H7 (cell line): Measurements from ENCODE around the gene ASB1. TPM values are rescaled to one million over a fixed set of nuclear protein-coding genes. Genes with fewer than 3 reads are reported as not detected.

Experiments
- DNase-seq: peaks from one replicate; pipeline ENCODE4 v3.0.0; 2012
- H3K27me3 ChIP-seq: 2 replicates; pipeline ENCODE4 v1.6.0; 2011; ENCODE audit warnings: mild to moderate bottlenecking, low read length; ENCODE audit not compliant: control insufficient read depth, insufficient read depth
- H3K36me3 ChIP-seq: replicated peaks from 2 replicates; pipeline ENCODE4 v1.5.1; 2011; ENCODE audit warnings: low read length; ENCODE audit not compliant: control insufficient read depth, insufficient read depth
- H3K4me3 ChIP-seq: 2 replicates; pipeline ENCODE4 v1.5.1; 2011; ENCODE audit warnings: low read depth, mild to moderate bottlenecking, control low read depth, low read length, moderate library complexity; ENCODE audit not compliant: insufficient read depth
- total RNA-seq: library from RNA; depleted of rRNA; stranded (reverse); fragments of >200 nt; shearing (Covaris generic); gene quantifications from 2 replicates; pipeline ENCODE4 v1.2.3, GENCODE V29; 2014

The ASB1 gene
- total RNA-seq, 1 experiment from 2014 or later: 26.5 TPM

- DNase-seq: no peak
- no peak overlapping the region for H3K4me3 ChIP-seq
These were observed 3.0 kb upstream of the ASB1 start for GRCh38 chr2:238423561-238424312.

GRCh38 chr2:238424313-238424700, 2.4 kb upstream of the ASB1 start:
- DNase-seq: no peak
- no peaks in the 10 kb centered on the region for H3K36me3 ChIP-seq
- H3K4me3 ChIP-seq: no peak overlapping the region
- no peaks in the 10 kb centered on the region for H3K27me3 ChIP-seq

More at GRCh38 chr2:238423561-238424312, 3.0 kb upstream of the ASB1 start:
- no peaks in the 10 kb centered on the region for H3K27me3 ChIP-seq
- no peaks in the 10 kb centered on the region for H3K36me3 ChIP-seq

GRCh38 chr2:238425505-238425978, 1.2 kb upstream of the ASB1 start:
- DNase-seq: no peak
- Histone ChIP-seq H3K4me3 (peak overlapping the region; percentile 95), H3K27me3 (no peaks in the 10 kb centered on the region)

GRCh38 chr2:238425979-238426567, 654 bp upstream of the ASB1 start:
- Histone ChIP-seq H3K27me3 (no peaks in the 10 kb centered on the region), H3K36me3 (peaks cover 4% of the 10 kb centered on the region), H3K4me3 (peak overlapping the region; percentile 95)
- DNase-seq: peak; percentile 82

More at GRCh38 chr2:238425505-238425978, 1.2 kb upstream of the ASB1 start:
- H3K36me3 ChIP-seq: peaks cover 1% of the 10 kb centered on the region; the same call in 1 of the 2 replicates

DNA sequence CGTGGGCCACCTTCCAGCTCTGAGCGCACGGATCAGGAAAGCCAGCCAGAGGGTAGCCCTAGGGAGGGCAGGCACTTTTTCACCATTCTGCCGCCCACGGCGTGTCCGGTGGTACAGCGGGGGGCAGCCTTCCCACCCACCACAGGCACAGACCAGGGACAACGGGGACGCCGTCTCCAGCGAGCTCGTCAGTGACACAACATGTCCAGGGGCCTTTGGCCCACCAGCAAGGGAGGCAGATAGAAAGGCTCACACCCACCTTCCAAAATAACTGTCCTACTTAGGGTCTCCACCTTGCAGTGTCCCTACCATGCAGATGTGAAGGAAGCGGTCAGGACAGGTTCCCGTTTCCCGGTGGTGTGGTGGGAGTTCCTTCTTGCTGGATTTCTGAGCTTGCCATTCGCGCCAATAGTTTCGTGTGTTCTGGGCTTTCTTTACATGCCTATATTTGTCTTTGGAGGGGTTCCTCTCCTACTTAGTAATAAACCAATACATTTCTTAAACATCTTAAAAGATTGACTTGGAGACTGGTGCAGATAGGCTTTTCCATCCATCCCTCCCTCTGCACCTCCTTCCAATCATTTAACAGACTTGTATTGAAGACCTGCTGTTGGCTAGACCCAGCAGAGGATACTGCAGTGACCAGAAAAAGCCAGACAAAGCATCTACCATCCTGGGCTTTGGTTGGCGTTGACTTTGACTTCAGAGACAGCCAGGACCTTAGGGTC, 872 bp downstream of the ASB1 start:
- peak; percentile 56 for DNase-seq
- H3K4me3 ChIP-seq: peak overlapping the region; percentile 95
- no peaks in the 10 kb centered on the region for H3K27me3 ChIP-seq
- H3K36me3 ChIP-seq: peaks cover 4% of the 10 kb centered on the region

DNA sequence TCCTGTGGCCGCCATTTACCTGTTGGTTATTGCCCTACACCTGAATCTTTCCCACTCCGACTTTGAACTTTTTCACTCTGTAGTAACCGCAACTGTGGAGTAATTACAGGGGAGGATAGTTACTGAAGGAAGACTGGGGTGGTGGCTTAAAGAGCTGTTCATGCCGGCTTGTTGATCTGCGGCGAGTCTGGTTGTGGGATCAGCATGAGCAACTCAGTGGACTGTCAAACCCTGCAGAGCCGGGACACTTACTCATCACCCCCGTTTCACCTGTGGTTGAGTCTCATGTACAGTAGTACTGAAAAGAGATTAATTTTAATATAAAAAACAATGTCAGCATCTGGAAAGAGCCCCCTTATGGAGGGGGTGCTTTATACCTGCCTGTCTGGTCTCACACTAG, 2.1 kb downstream of the ASB1 start:
- H3K4me3 ChIP-seq: no peak overlapping the region
- no peaks in the 10 kb centered on the region for H3K27me3 ChIP-seq
- no peak for DNase-seq
- H3K36me3 ChIP-seq: peaks cover 9% of the 10 kb centered on the region

DNA sequence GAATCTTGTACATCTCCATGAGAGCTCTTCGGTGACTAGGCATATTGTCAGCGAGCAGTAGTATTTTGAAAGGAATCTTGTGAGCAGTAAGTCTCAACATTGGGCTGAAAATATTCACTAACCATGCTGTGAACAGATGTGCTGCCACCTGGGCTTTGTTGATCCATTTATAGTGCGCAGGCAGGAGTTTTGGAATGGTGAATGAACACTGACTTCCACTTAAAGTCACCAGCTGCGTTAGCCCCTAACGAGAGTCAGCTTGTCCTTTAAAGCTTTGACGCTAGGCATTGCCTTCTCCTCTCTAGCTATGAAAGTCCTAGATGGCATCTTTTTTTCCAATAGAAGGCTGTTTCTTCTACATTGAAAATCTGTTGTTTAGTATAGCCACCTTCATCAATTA, 4.1 kb downstream of the ASB1 start:
- Histone ChIP-seq H3K27me3 (no peaks in the 10 kb centered on the region), H3K36me3 (peaks cover 11% of the 10 kb centered on the region), H3K4me3 (no peak overlapping the region)
- no peak for DNase-seq

DNA sequence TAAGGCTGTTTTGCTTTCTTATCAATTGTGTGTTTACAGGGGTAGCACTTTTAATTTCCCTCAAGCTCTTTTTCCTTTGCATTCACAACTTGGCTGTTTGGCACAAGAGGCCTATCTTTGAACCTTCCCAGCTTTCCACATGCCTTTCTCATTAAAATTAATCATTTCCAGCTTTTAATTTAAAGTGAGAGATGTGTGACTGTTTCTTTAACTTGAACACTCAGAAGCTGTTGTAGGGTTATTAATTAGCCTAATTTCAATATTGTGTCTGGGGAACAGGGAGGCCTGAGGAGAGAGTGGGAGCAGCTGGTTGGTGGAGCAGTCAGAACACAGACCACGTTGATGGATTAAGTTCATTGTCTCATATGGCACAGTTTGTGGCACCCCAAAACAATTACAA, 4.7 kb downstream of the ASB1 start:
- DNase-seq: no peak
- no peaks in the 10 kb centered on the region for H3K27me3 ChIP-seq
- H3K4me3 ChIP-seq: no peak overlapping the region
- H3K36me3 ChIP-seq: peaks cover 11% of the 10 kb centered on the region

GRCh38 chr2:238433300-238433915, 6.7 kb downstream of the ASB1 start:
- no peak overlapping the region for H3K4me3 ChIP-seq

GRCh38 chr2:238433941-238434845, 7.5 kb downstream of the ASB1 start:
- Histone ChIP-seq H3K36me3 (peaks cover 14% of the 10 kb centered on the region), H3K27me3 (no peaks in the 10 kb centered on the region), H3K4me3 (no peak overlapping the region)
- DNase-seq: no peak

More at GRCh38 chr2:238433300-238433915, 6.7 kb downstream of the ASB1 start:
- no peak for DNase-seq
- H3K27me3 ChIP-seq: no peaks in the 10 kb centered on the region
- peaks cover 13% of the 10 kb centered on the region for H3K36me3 ChIP-seq

DNA sequence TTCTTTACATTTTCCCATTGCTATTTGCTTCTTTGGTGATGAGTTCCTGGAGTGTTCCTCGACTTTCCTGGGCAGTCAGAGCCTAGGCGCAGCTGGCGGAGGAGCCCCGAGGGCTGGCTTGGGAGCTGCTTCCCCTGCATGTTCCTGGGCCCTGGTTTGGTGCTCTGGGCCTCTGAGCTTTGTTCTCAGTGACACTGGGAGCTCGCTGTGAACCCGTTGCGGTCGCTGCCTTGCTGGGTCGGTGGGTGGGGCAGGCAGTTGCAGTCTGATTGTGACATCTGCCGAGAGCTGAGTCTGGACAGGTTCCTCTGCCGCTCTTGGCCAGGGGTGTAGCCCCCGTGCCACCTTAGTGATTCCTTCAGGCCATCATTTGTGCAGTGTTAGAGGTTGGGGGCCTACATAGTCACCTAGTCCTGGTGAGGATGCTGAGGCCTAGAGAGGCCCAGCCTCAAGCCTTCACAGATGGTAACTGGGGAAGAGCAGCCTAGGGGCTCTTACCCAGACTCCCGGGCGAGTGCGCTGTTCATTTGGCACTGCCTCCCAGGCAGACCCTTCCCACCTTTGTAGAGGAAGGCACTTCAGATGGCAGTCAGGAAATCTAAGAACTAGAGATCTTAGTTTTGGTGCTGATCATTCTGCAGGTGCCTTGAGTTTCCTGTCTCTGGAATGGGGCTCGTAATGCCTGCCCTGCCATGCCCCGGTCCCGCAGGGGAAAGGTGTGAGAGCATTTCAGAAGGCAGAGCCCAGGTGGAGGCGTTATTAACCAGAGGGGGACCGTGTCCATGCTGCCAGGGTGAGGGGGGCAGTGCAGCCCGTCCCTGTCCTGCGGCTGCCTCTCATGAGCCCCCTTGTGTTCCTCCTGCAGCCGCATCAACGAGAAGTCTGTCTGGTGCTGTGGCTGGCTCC, 8.4 kb downstream of the ASB1 start:
- Histone ChIP-seq H3K36me3 (peaks cover 15% of the 10 kb centered on the region), H3K27me3 (no peaks in the 10 kb centered on the region), H3K4me3 (no peak overlapping the region)
- DNase-seq: no peak

- no peak for DNase-seq
- Histone ChIP-seq H3K27me3 (no peaks in the 10 kb centered on the region), H3K4me3 (no peak overlapping the region), H3K36me3 (peaks cover 12% of the 10 kb centered on the region)
These were observed 9.0 kb downstream of the ASB1 start for GRCh38 chr2:238435752-238436096.
